Measurements from ENCODE around the gene PWWP2B.
A peak's percentile ranks its signal among the peaks of the same experiment; 100 is the strongest.

The PWWP2B gene

GRCh38 chr10:132408823-132409666, 12.0 kb downstream of the PWWP2B start:
- peak overlapping the region; percentile 72 for H3K27ac ChIP-seq (ENCODE audit: poor library complexity, severe bottlenecking)
- H3K36me3 ChIP-seq (ENCODE audit: low read depth) = peaks cover 23% of the 10 kb centered on the region
- no peaks in the 10 kb centered on the region for H3K9me3 ChIP-seq (ENCODE audit: severe bottlenecking)
- H3K4me3 ChIP-seq (ENCODE audit: severe bottlenecking) = no peak overlapping the region
- no peaks in the 10 kb centered on the region for H3K27me3 ChIP-seq (ENCODE audit: insufficient read depth, poor library complexity, severe bottlenecking)
- H3K4me1 ChIP-seq (ENCODE audit: insufficient read depth, poor library complexity, severe bottlenecking) = peaks cover 39% of the 10 kb centered on the region
- TF ChIP-seq CTCF (IDR thresholded peaks at IDR 0.05; ENCODE audit: poor library complexity, severe bottlenecking) = no peak
- DNase-seq (ENCODE audit: low spot score) = no peak
- no peak for ATAC-seq (ENCODE audit: low read depth)

- H3K27me3 ChIP-seq (ENCODE audit: insufficient read depth, poor library complexity, severe bottlenecking) = no peaks in the 10 kb centered on the region
- H3K4me1 ChIP-seq (ENCODE audit: insufficient read depth, poor library complexity, severe bottlenecking) = peaks cover 35% of the 10 kb centered on the region
- H3K36me3 ChIP-seq (ENCODE audit: low read depth) = peaks cover 23% of the 10 kb centered on the region
- no peak for TF ChIP-seq CTCF (IDR thresholded peaks at IDR 0.05; ENCODE audit: poor library complexity, severe bottlenecking)
- no peak for ATAC-seq (ENCODE audit: low read depth)
- H3K9me3 ChIP-seq (ENCODE audit: severe bottlenecking) = no peaks in the 10 kb centered on the region
- no peak overlapping the region for H3K4me3 ChIP-seq (ENCODE audit: severe bottlenecking)
- H3K27ac ChIP-seq (ENCODE audit: poor library complexity, severe bottlenecking) = no peak overlapping the region
- no peak for DNase-seq (ENCODE audit: low spot score)
Measured at GRCh38 chr10:132409667-132410028, 12.6 kb downstream of the PWWP2B start.

GRCh38 chr10:132410056-132410778, 13.2 kb downstream of the PWWP2B start:
- no peak overlapping the region for H3K4me3 ChIP-seq (ENCODE audit: severe bottlenecking)
- H3K27ac ChIP-seq (ENCODE audit: poor library complexity, severe bottlenecking) = no peak overlapping the region
- DNase-seq (ENCODE audit: low spot score) (no peak), ATAC-seq (ENCODE audit: low read depth) (no peak)
- H3K4me1 ChIP-seq (ENCODE audit: insufficient read depth, poor library complexity, severe bottlenecking) = peaks cover 35% of the 10 kb centered on the region
- no peak for TF ChIP-seq CTCF (IDR thresholded peaks at IDR 0.05; ENCODE audit: poor library complexity, severe bottlenecking)
- no peaks in the 10 kb centered on the region for H3K27me3 ChIP-seq (ENCODE audit: insufficient read depth, poor library complexity, severe bottlenecking)
- H3K9me3 ChIP-seq (ENCODE audit: severe bottlenecking) = no peaks in the 10 kb centered on the region
- H3K36me3 ChIP-seq (ENCODE audit: low read depth) = peaks cover 24% of the 10 kb centered on the region

GRCh38 chr10:132410779-132411532, 14.0 kb downstream of the PWWP2B start:
- H3K9me3 ChIP-seq (ENCODE audit: severe bottlenecking) = no peaks in the 10 kb centered on the region
- no peaks in the 10 kb centered on the region for H3K27me3 ChIP-seq (ENCODE audit: insufficient read depth, poor library complexity, severe bottlenecking)
- TF ChIP-seq CTCF (IDR thresholded peaks at IDR 0.05; ENCODE audit: poor library complexity, severe bottlenecking) = no peak
- H3K36me3 ChIP-seq (ENCODE audit: low read depth) = peaks cover 23% of the 10 kb centered on the region
- no peak for DNase-seq (ENCODE audit: low spot score)
- H3K4me3 ChIP-seq (ENCODE audit: severe bottlenecking) = no peak overlapping the region
- peak overlapping the region; percentile 18 for H3K27ac ChIP-seq (ENCODE audit: poor library complexity, severe bottlenecking)
- no peak for ATAC-seq (ENCODE audit: low read depth)
- H3K4me1 ChIP-seq (ENCODE audit: insufficient read depth, poor library complexity, severe bottlenecking) = peaks cover 35% of the 10 kb centered on the region

Measured in RWPE2 (cell line).